ENCODE measurements around the gene TTC22. TPM values are rescaled to one million over a fixed set of nuclear protein-coding genes. Genes with fewer than 3 reads are reported as not detected.

Gene TTC22
- total RNA-seq, 1 donor from 2014 or later = not detected

GRCh38 chr1:54774820-54775498, 26.2 kb downstream of the TTC22 start:
- peaks cover 17% of the 10 kb centered on the region for H3K4me1 Mint-ChIP-seq (ENCODE audit: unreplicated experiment)
- TF ChIP-seq CTCF (IDR thresholded peaks at IDR 0.05; ENCODE audit: unreplicated experiment) = no peak
- DNase-seq (ENCODE audit: low spot score) = peak; percentile 47
- H3K27me3 Mint-ChIP-seq (ENCODE audit: unreplicated experiment) = peaks cover 4% of the 10 kb centered on the region
- no peak overlapping the region for H3K4me3 Mint-ChIP-seq (ENCODE audit: unreplicated experiment)
- H3K36me3 Mint-ChIP-seq (ENCODE audit: low read depth, unreplicated experiment) = no peaks in the 10 kb centered on the region
- no peak overlapping the region for H3K27ac Mint-ChIP-seq (ENCODE audit: unreplicated experiment)
- H3K9me3 Mint-ChIP-seq (ENCODE audit: unreplicated experiment) = no peaks in the 10 kb centered on the region

- Mint-ChIP-seq H3K9me3 (ENCODE audit: unreplicated experiment) (no peaks in the 10 kb centered on the region), H3K4me3 (ENCODE audit: unreplicated experiment) (no peak overlapping the region), H3K36me3 (ENCODE audit: low read depth, unreplicated experiment) (no peaks in the 10 kb centered on the region), H3K27ac (ENCODE audit: unreplicated experiment) (no peak overlapping the region), H3K4me1 (ENCODE audit: unreplicated experiment) (no peaks in the 10 kb centered on the region), H3K27me3 (ENCODE audit: unreplicated experiment) (peaks cover 1% of the 10 kb centered on the region)
- TF ChIP-seq CTCF (IDR thresholded peaks at IDR 0.05; ENCODE audit: unreplicated experiment) = no peak
- DNase-seq (ENCODE audit: low spot score) = no peak
These were observed 28.2 kb downstream of the TTC22 start for GRCh38 chr1:54772951-54773350.

- peak; percentile 20 for DNase-seq (ENCODE audit: low spot score)
- Mint-ChIP-seq H3K27me3 (ENCODE audit: unreplicated experiment) (peaks cover 1% of the 10 kb centered on the region), H3K27ac (ENCODE audit: unreplicated experiment) (no peak overlapping the region), H3K4me1 (ENCODE audit: unreplicated experiment) (peaks cover 12% of the 10 kb centered on the region), H3K9me3 (ENCODE audit: unreplicated experiment) (no peaks in the 10 kb centered on the region), H3K36me3 (ENCODE audit: low read depth, unreplicated experiment) (no peaks in the 10 kb centered on the region), H3K4me3 (ENCODE audit: unreplicated experiment) (no peak overlapping the region)
- TF ChIP-seq CTCF (IDR thresholded peaks at IDR 0.05; ENCODE audit: unreplicated experiment) = no peak
These were observed 33.0 kb downstream of the TTC22 start for GRCh38 chr1:54768093-54768492.

GRCh38 chr1:54767526-54767925, 33.6 kb downstream of the TTC22 start:
- TF ChIP-seq CTCF (IDR thresholded peaks at IDR 0.05; ENCODE audit: unreplicated experiment) = no peak
- H3K4me3 Mint-ChIP-seq (ENCODE audit: unreplicated experiment) = no peak overlapping the region
- no peaks in the 10 kb centered on the region for H3K9me3 Mint-ChIP-seq (ENCODE audit: unreplicated experiment)
- H3K27ac Mint-ChIP-seq (ENCODE audit: unreplicated experiment) = no peak overlapping the region
- H3K36me3 Mint-ChIP-seq (ENCODE audit: low read depth, unreplicated experiment) = no peaks in the 10 kb centered on the region
- H3K27me3 Mint-ChIP-seq (ENCODE audit: unreplicated experiment) = peaks cover 1% of the 10 kb centered on the region
- H3K4me1 Mint-ChIP-seq (ENCODE audit: unreplicated experiment) = peaks cover 12% of the 10 kb centered on the region
- no peak for DNase-seq (ENCODE audit: low spot score)

GRCh38 chr1:54766726-54767125, 34.4 kb downstream of the TTC22 start:
- H3K27ac Mint-ChIP-seq (ENCODE audit: unreplicated experiment) = no peak overlapping the region
- H3K4me3 Mint-ChIP-seq (ENCODE audit: unreplicated experiment) = no peak overlapping the region
- TF ChIP-seq CTCF (IDR thresholded peaks at IDR 0.05; ENCODE audit: unreplicated experiment) = no peak
- H3K4me1 Mint-ChIP-seq (ENCODE audit: unreplicated experiment) = peaks cover 12% of the 10 kb centered on the region
- H3K36me3 Mint-ChIP-seq (ENCODE audit: low read depth, unreplicated experiment) = no peaks in the 10 kb centered on the region
- DNase-seq (ENCODE audit: low spot score) = no peak
- peaks cover 1% of the 10 kb centered on the region for H3K27me3 Mint-ChIP-seq (ENCODE audit: unreplicated experiment)
- H3K9me3 Mint-ChIP-seq (ENCODE audit: unreplicated experiment) = no peaks in the 10 kb centered on the region

All from endothelial cell (in vitro differentiated cells).